Breast epithelium (tissue), 4 donors: ENCODE results near the gene PXN. TPM values are rescaled to one million over a fixed set of nuclear protein-coding genes. Genes with fewer than 3 reads are reported as not detected.
"Not testable (repeated sequence)": the region's sequence is repeated elsewhere in the genome, so short reads cannot be mapped to it uniquely, and the experiment has no call there.

ENCODE experiments used
- DNase-seq, 2 donors: peaks; one replicate each; pipeline ENCODE4 v3.0.0-alpha.2; 2019; ENCODE audit warnings: low spot score in 2 of 2
- H3K27ac ChIP-seq, 2 donors: fragments of 200-600 bp; sonication (generic) in 1 of 2; one replicate each; pipeline ENCODE4 v1.5.1; 2016 to 2019; ENCODE audit warnings: mild to moderate bottlenecking in 1 of 2
- H3K27me3 ChIP-seq, 2 donors: fragments of 200-600 bp; sonication (generic) in 1 of 2; one replicate each; pipeline versions ENCODE4 v1.5.1 to v1.6.0; 2017 to 2019; ENCODE audit warnings: control low read depth in 1 of 2, mild to moderate bottlenecking in 1 of 2
- H3K36me3 ChIP-seq: fragments of 200-600 bp; one replicate; pipeline ENCODE4 v1.5.1; 2019
- H3K4me1 ChIP-seq, 2 donors: fragments of 200-600 bp; sonication (generic); one replicate each; pipeline ENCODE4 v1.5.1; 2016 to 2019; ENCODE audit warnings: control low read depth in 1 of 2
- H3K4me3 ChIP-seq, 3 donors: fragments of 200-600 bp; sonication (generic); 1 replicate in 2 of 3; 2 replicates in 1 of 3; pipeline ENCODE4 v1.5.1; 2016 to 2019; ENCODE audit warnings: mild to moderate bottlenecking in 3 of 3, moderate library complexity in 2 of 3
- H3K9me3 ChIP-seq, 2 donors: fragments of 200-600 bp; sonication (generic) in 1 of 2; one replicate each; pipeline ENCODE4 v1.5.1; 2016 to 2019; ENCODE audit warnings: control low read depth in 1 of 2
- CTCF ChIP-seq, 3 donors: fragments of 450-650 bp; IDR thresholded peaks; one replicate each; pipeline ENCODE4 v1.5.1; 2016 to 2017; ENCODE audit warnings: antibody characterized with exemption in 3 of 3, mild to moderate bottlenecking in 3 of 3, moderate library complexity in 3 of 3
- POLR2A ChIP-seq: fragments of 450-650 bp; IDR thresholded peaks from one replicate; pipeline ENCODE4 v1.6.1; 2016; ENCODE audit warnings: antibody characterized with exemption, mild to moderate bottlenecking, moderate library complexity
- POLR2AphosphoS5 ChIP-seq, 3 donors: sonication (generic); formaldehyde crosslinking; IDR thresholded peaks; one replicate each; pipeline ENCODE4 v1.6.1; 2017; ENCODE audit warnings: antibody characterized with exemption in 3 of 3
- intact Hi-C: fragments of 100-400 bp; cut with DNase I; formaldehyde crosslinking; loops from one replicate; pipeline ENCODE4 v1.15.1; 2023; ENCODE audit warnings: low total_unique reads
- total RNA-seq, 3 donors: library from RNA; depleted of rRNA; stranded (reverse); fragments of >200 nt; gene quantifications; one replicate each; pipeline ENCODE4 v1.1.0, GENCODE V29; 2016

PXN gene
- total RNA-seq, 3 donors from 2014 or later: 44.8 to 74.1 (median 53.9) TPM

GRCh38 chr12:120211904-120212283, 53.6 kb downstream of the PXN start:
- Histone ChIP-seq H3K27me3 (no peaks in the 10 kb centered on the region), H3K36me3 (peaks cover 12% of the 10 kb centered on the region), H3K27ac (no peak overlapping the region), H3K4me1 (no peaks in the 10 kb centered on the region), H3K9me3 (no peaks in the 10 kb centered on the region), H3K4me3 (no peak overlapping the region)
- TF ChIP-seq POLR2AphosphoS5 (IDR thresholded peaks at IDR 0.05): no peak
- TF ChIP-seq POLR2A: no peak
- no peak for TF ChIP-seq CTCF (IDR thresholded peaks at IDR 0.05)
- intact Hi-C loops: no loop called here
- no peak for DNase-seq

DNA sequence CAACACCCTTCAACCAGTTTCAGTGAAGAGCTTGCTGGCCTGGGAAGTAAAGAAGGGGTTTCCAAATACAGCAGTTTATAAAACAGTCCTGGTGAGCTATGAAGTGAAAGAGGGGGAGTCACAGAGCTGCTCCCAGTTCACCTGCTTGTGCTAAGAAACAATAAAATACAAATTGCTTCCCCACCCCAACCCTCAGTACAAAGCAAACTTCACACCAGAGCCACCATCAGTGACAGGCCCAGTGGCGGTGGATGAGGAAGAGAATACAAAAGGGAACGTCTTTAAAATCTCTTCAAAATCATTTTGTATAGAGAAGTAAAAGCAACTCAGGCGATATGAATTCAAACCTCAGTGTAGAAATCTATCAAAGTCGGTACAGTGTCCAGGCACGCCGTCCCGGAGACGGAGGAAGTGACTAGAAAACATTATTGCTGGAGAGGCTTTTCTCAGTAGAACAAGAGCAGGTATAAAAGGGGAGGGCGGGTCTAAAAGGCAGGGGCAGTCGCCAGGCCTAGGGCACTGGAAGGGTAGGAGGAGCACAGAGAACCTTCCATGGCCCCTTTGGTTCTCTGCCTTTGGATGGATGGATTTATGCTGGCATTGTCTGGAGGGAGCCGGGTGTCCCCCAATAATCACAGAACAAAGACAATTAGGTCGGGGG, 54.2 kb downstream of the PXN start:
- intact Hi-C loops: no loop called here
- H3K4me3 ChIP-seq: no peak overlapping the region
- no peaks in the 10 kb centered on the region for H3K9me3 ChIP-seq
- TF ChIP-seq CTCF (IDR thresholded peaks at IDR 0.05) (no peak), POLR2A (no peak), POLR2AphosphoS5 (IDR thresholded peaks at IDR 0.05) (no peak)
- H3K27me3 ChIP-seq: no peaks in the 10 kb centered on the region
- no peak for DNase-seq
- H3K36me3 ChIP-seq: peaks cover 12% of the 10 kb centered on the region
- no peak overlapping the region for H3K27ac ChIP-seq
- no peaks in the 10 kb centered on the region for H3K4me1 ChIP-seq

GRCh38 chr12:120209851-120210250, 55.7 kb downstream of the PXN start:
- DNase-seq: no peak
- intact Hi-C loops: no loop called here
- no peak overlapping the region for H3K27ac ChIP-seq
- no peaks in the 10 kb centered on the region for H3K4me1 ChIP-seq
- peaks cover 12% of the 10 kb centered on the region for H3K36me3 ChIP-seq
- no peaks in the 10 kb centered on the region for H3K27me3 ChIP-seq
- H3K9me3 ChIP-seq: no peaks in the 10 kb centered on the region
- H3K4me3 ChIP-seq: no peak overlapping the region
- no peak for TF ChIP-seq CTCF (IDR thresholded peaks at IDR 0.05)
- no peak for TF ChIP-seq POLR2A
- TF ChIP-seq POLR2AphosphoS5 (IDR thresholded peaks at IDR 0.05): no peak

- intact Hi-C loops: no loop called here
- no peaks in the 10 kb centered on the region for H3K9me3 ChIP-seq
- no peak overlapping the region for H3K4me3 ChIP-seq
- TF ChIP-seq CTCF (IDR thresholded peaks at IDR 0.05) (no peak), POLR2A (no peak), POLR2AphosphoS5 (IDR thresholded peaks at IDR 0.05) (no peak)
- no peaks in the 10 kb centered on the region for H3K36me3 ChIP-seq
- H3K27me3 ChIP-seq: no peaks in the 10 kb centered on the region
- no peaks in the 10 kb centered on the region for H3K4me1 ChIP-seq
- DNase-seq: no peak
- no peak overlapping the region for H3K27ac ChIP-seq
These were observed 58.3 kb downstream of the PXN start for GRCh38 chr12:120207227-120207626.

DNA sequence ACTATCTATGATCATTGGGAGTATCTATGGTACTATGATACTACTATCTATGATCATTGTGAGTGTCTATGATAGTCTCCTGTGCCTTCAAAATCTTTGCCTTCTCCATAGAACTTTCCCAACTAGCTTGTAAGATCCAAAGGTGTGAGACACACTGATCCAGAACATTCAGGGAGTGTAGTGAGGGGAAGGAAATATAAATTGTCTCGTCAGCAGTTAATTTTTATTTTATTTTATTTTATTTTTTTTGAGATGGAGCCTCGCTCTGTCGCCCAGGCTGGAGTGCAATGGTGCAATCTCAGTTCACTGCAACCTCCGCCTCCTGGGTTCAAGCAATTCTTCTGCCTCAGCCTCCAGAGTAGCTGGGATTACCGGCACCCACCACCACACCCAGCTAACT, 58.7 kb downstream of the PXN start:
- H3K27me3 ChIP-seq, H3K27ac ChIP-seq, DNase-seq, H3K36me3 ChIP-seq, H3K9me3 ChIP-seq, intact Hi-C loops, H3K4me1 ChIP-seq, H3K4me3 ChIP-seq: not testable (repeated sequence)

DNA sequence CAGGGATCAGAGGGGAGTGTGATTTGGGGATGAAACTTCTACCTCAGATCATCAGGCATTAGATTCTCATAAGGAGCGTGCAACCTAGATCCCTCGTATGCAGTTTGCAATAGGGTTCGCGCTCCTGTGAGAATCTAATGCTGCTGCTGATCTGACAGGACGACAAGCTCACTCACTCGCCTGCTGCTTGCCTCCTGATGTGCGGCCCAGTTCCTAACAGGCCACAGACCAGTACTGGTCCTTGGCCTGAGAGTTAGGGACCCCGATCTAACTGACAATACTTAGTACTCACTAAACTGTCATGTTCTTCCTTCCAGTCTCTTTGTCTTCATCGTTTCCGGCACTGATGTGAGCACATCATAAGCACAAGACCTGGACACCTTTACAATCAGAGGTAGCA, 59.3 kb downstream of the PXN start:
- no peak overlapping the region for H3K4me3 ChIP-seq
- H3K4me1 ChIP-seq: no peaks in the 10 kb centered on the region
- intact Hi-C loops: no loop called here
- no peaks in the 10 kb centered on the region for H3K36me3 ChIP-seq
- TF ChIP-seq CTCF (IDR thresholded peaks at IDR 0.05) (no peak), POLR2A (no peak), POLR2AphosphoS5 (IDR thresholded peaks at IDR 0.05) (no peak)
- H3K9me3 ChIP-seq: no peaks in the 10 kb centered on the region
- DNase-seq: no peak
- no peak overlapping the region for H3K27ac ChIP-seq
- H3K27me3 ChIP-seq: no peaks in the 10 kb centered on the region
